GM21515 (cell line): ENCODE measurements around the gene RCE1.

ENCODE experiments used
- ATAC-seq: cut with Tn5 transposase; IDR thresholded peaks from one replicate; pipeline ENCODE4 v1.9.1; 2021; ENCODE audit not compliant: unreplicated experiment

Gene RCE1

DNA sequence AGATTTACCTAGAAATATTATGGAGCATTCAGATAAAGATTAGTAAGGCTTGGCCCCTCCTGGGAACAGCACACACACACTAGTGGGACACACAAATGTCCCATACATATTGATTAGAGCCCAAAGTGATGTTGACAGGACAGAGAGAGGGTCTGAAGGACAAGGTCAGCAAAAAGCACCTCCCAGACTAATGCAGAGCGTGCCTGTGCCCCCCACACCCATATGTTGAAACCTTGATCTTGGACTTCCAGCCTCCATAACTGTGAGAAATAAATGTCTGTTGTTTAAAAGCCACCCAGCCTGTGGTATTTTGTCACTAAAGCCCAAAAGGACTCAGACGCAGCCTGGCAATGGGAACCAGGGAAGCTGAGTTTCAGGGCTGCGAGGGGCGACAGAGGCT, 41.2 kb downstream of the RCE1 start:
- ATAC-seq = no peak

DNA sequence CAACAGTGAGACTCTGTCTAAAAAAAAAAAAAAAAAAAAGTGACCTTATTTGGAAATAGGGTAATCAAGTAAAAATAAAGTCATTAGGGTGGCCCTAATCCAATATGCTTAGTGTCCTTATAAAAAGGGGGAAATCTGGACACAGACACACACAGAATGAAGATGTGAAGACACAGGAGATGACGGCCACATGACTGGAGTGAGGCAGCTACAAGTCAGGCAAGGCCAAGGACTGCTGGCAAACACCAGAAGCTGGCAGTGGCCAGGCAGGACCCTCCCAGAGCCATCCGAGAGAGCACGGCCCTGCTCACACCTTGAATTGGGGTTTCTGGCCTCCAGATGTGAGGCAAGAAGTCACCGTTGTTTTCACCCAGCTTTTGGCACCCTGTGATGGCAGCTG, 42.2 kb downstream of the RCE1 start:
- no peak for ATAC-seq

DNA sequence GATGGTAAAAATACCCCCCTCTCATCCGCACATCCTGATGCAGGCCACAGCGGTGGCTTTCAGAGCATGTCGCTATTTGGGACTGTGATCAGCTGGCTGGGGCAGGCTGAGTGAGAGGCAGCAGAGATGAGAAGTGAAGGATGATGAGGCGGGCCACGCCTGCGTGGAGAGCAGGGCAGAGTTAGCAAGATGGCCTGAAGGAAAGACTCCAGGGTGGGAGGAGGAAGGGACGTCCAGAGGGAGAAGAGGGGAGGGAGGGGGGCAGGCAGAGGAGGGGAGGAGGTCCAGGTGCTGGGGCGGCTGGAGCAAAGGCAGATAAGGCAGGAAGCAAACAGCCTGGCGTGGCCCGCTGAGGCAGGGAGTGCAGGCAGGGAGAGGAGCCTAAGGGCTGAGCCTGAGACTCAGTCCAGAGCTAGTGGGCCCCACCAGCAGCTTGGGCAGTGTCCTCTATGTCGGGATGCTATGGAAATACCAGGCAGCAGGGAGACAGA, 42.8 kb downstream of the RCE1 start:
- no peak for ATAC-seq

DNA sequence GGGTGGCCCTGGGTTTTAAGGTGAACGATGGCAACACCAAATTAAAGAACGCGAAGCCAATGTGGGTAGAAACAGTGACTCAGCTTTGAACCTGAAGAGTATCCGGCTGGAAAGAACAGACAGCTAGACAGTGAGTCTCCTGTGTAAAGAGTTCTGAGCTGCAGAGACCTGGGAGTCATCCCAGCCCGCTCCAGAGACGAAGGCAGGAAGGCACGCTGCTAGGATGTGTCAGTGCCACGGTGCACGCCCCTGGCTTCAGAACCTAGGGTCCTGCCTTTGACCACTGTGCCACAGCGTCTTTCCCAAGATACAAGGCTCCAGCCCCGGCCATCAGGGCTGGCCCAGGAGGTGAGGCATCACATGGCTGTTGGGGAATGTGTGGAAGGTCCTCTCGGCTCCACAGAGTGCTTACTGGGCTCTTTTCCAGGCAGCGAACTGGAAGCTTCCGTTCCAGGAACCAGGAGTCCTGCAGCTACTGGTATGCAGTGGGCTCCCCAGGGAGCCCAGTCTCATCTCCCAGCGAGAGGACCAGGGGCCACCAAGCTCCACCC, 43.5 kb downstream of the RCE1 start:
- no peak for ATAC-seq

DNA sequence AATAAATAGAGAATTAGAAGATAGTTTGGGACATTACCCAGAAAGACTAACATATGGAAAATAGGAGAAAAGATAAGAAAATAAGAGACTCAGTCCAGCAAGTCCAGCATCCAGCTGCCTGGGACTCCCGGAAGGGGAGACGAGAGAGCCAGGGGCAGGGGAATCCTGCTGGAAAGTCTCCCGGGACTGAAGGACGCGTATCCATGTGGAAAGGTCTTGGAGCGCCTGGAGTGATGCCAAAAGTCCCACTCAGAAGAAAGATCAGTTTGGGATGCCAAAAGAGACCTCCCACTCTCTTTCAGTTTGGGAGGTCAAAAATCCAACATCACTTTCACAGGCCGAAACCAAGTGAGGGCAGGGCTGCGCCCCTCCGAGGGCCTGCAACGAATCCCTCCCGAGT, 44.3 kb downstream of the RCE1 start:
- ATAC-seq = no peak

DNA sequence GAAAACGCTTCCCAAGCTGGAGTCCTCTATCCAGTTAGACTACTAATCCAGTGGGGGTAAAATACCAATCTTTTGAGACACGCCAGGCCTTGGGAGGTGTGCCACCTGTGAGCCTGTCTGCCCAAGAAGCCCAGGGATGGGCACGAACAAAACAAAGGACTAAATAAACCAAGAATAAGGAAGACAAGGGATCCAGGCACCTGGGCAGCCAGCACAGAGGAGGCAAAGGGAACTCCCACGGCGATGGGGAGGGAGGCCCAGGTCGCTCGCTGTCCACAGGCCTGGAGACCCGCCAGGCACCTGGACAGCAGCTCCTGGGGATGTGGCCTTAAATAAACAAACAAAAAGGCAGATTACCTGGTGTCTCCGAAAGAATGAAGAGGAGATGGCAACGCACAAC, 45.0 kb downstream of the RCE1 start:
- no peak for ATAC-seq

DNA sequence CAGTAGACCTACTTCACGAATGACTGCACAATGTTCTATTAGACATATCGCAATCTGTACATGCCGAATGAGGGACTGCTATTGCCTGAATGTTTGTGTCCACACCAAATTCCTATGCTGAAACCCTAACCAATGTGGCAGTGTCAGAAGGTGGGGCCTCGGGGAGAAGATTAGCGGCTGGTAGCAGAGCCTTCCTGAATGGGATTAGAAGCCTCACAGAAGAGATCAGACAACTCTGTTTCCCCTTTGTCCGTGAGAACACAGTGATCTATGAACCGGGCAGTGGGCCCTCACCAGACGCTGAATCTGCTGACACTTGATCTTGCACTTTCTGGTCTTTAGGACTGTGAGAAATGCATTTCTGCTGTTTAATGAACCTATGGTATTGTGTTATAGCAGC, 46.7 kb downstream of the RCE1 start:
- no peak for ATAC-seq

DNA sequence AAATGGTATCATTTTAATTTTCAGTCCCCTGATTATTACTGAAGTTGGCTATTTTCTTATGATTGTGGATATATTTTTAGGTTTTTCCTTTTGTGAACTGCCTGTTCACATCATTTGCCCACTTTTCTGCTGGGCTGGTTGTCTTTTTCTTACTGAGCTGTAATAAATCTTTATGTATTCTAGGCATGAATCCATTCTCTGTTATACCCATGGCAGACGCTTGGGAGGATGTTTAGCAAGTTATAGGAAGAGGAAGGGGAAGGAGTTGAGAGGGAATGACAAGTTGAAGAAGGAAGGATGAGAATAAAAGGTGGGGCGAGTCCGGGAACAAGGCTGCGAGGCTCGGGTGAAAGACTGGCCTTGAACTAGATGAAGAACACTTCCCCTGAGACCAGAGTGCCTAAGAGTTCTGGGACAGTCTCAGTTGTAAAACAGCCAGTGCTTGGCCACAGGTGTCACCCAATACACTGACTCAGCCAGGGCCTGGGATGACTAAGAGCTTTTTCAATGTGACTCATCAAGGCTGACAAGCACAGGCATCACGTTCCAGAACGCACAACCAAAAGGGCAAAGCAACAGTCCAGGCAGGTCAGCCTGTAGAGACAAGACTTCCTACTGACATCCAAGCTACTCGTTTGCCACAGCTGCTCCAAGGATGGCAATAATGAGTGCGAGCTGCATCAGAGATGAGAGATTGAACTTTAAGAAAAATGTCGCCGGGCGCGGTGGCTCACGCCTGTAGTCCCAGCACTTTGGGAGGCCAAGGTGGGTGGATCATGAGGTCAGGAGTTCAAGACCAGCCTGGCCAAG, 48.8 kb downstream of the RCE1 start:
- ATAC-seq = peak; percentile 93

DNA sequence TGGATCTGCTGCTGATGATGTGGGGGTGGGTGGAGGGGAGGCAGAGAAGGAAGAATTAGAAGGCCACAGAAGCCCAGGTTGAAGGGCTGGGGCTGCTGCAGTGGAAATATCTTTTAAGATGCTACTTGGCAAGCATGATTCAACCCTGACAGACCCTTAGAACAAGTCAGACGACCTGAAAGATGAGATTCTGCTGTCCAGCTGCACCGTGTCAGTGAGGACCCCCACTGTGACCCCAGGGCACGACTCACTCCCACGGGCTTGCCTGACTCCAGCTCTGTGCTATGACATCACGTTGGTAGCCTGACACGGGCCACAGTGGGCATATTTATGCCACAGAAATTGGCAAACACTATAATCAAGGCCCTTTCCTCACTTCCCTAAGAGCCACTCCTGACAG, 49.7 kb downstream of the RCE1 start:
- ATAC-seq = no peak

DNA sequence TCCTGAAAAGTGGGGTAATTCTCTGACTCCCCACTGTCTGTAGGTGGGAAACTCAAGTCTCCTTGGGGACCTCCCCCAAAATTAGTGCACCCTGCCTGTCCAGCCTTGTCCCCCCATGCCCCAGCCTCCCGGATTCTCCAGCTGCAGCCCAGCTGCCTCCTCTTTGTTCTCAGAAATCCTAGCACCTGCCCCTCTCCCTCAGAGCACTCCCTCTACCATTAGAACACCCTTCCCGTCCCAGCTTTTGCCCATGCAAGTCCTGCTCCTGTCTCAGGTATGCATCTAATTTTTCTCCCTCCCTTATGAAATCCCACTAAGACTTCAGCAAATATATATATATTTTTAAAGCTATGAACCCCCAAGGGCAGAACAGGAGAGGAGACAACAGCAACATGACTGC, 50.9 kb downstream of the RCE1 start:
- ATAC-seq = no peak
